Thymus (tissue), 14 donors: ENCODE measurements around the gene OXLD1. TPM values are rescaled to one million over a fixed set of nuclear protein-coding genes. Genes with fewer than 3 reads are reported as not detected.
A peak's percentile ranks its signal among the peaks of the same experiment; 100 is the strongest.

ENCODE experiments used
- DNase-seq, 9 donors: peaks; one replicate each; pipeline ENCODE4 v3.0.0-alpha.2; 2013; ENCODE audit warnings: low spot score in 9 of 9, low read depth in 6 of 9, missing footprints in 1 of 9
- H3K27ac ChIP-seq, 2 donors: one replicate each; pipeline ENCODE4 v1.5.1; 2013; ENCODE audit warnings: control low read depth in 1 of 2, low read depth in 1 of 2, low read length in 1 of 2, mild to moderate bottlenecking in 1 of 2, moderate library complexity in 1 of 2
- H3K27me3 ChIP-seq, 2 donors: one replicate each; pipeline ENCODE4 v1.5.1; 2013; ENCODE audit warnings: low read length in 1 of 2; ENCODE audit not compliant: control insufficient read depth in 2 of 2, insufficient read depth in 1 of 2
- H3K36me3 ChIP-seq, 2 donors: one replicate each; pipeline ENCODE4 v1.5.1; 2013; ENCODE audit warnings: low read length in 1 of 2, mild to moderate bottlenecking in 1 of 2, moderate library complexity in 1 of 2; ENCODE audit not compliant: control insufficient read depth in 2 of 2, insufficient read depth in 2 of 2
- H3K4me1 ChIP-seq, 2 donors: one replicate each; pipeline ENCODE4 v1.5.1; 2013; ENCODE audit warnings: low read length in 2 of 2; ENCODE audit not compliant: control insufficient read depth in 2 of 2, insufficient read depth in 2 of 2
- H3K4me3 ChIP-seq, 2 donors: one replicate each; pipeline ENCODE4 v1.5.1; 2013; ENCODE audit warnings: low read length in 2 of 2, control low read depth in 1 of 2, mild to moderate bottlenecking in 1 of 2
- H3K9me3 ChIP-seq, 2 donors: one replicate each; pipeline ENCODE4 v1.5.1; 2013; ENCODE audit warnings: low read length in 1 of 2, mild to moderate bottlenecking in 1 of 2; ENCODE audit not compliant: control insufficient read depth in 2 of 2, insufficient read depth in 1 of 2
- WGBS: extraction: QIAGEN DNeasy Blood & Tissue Kit; methylation state at CpG from one replicate; pipeline ENCODE4 v1.1.7; 2013; 5-methylcytosine and 5-hydroxymethylcytosine counted together
- long read RNA-seq, 10 donors: transcript quantifications; one replicate each; lab custom pipeline, GENCODE V29; 2026
- polyA plus RNA-seq: library from polyadenylated mRNA; stranded (reverse); fragments of 200-250 nt; gene quantifications from one replicate; pipeline ENCODE4 v1.2.3, GENCODE V29; 2013
- total RNA-seq: library from RNA; stranded (reverse); fragments of 120-200 nt; gene quantifications from one replicate; pipeline ENCODE4 v1.2.4, GENCODE V29; 2013
- donor health status: healthy.

OXLD1 gene
- total RNA-seq (60.9 TPM), polyA plus RNA-seq (83.0 TPM)
- long read RNA-seq, donor 1, partial matches to known transcripts = 0 of 6 reads
- long read RNA-seq, donor 1, other reads (novel, unspliced or antisense) = 0 of 6 reads
- long read RNA-seq, donor 2, transcript OXLD1-207 (2 exons, 821 nt) = minor isoform, 10 of 70 reads
- long read RNA-seq, donor 2, transcript OXLD1-206 (1 exons, 1,600 nt) = major isoform, 47 of 70 reads
- long read RNA-seq, donor 2, partial matches to known transcripts = 0 of 70 reads
- long read RNA-seq, donor 2, other reads (novel, unspliced or antisense) = 0 of 70 reads
- long read RNA-seq, donor 3, transcript OXLD1-207 (2 exons, 821 nt) = minor isoform, 10 of 65 reads
- long read RNA-seq, donor 3, transcript OXLD1-206 (1 exons, 1,600 nt) = major isoform, 33 of 65 reads
- long read RNA-seq, donor 3, transcript OXLD1-201 (2 exons, 620 nt) = minor isoform, 12 of 65 reads
- long read RNA-seq, donor 3, partial matches to known transcripts = 0 of 65 reads
- long read RNA-seq, donor 3, other reads (novel, unspliced or antisense) = 0 of 65 reads
- long read RNA-seq, donor 4, transcript OXLD1-206 (1 exons, 1,600 nt) = major isoform, 12 of 22 reads
- long read RNA-seq, donor 4, transcript OXLD1-207 (2 exons, 821 nt) = minor isoform, 8 of 22 reads
- long read RNA-seq, donor 4, partial matches to known transcripts = 0 of 22 reads
- long read RNA-seq, donor 4, other reads (novel, unspliced or antisense) = 0 of 22 reads
- long read RNA-seq, donor 5, transcript OXLD1-206 (1 exons, 1,600 nt) = major isoform, 22 of 54 reads
- long read RNA-seq, donor 5, transcript OXLD1-207 (2 exons, 821 nt) = minor isoform, 10 of 54 reads
- long read RNA-seq, donor 5, transcript OXLD1-201 (2 exons, 620 nt) = minor isoform, 7 of 54 reads
- long read RNA-seq, donor 5, partial matches to known transcripts = 0 of 54 reads
- long read RNA-seq, donor 5, other reads (novel, unspliced or antisense) = 7 of 54 reads
- long read RNA-seq, donor 6, transcript OXLD1-207 (2 exons, 821 nt) = minor isoform, 5 of 26 reads
- long read RNA-seq, donor 6, transcript OXLD1-206 (1 exons, 1,600 nt) = major isoform, 14 of 26 reads
- long read RNA-seq, donor 6, partial matches to known transcripts = 0 of 26 reads
- long read RNA-seq, donor 6, other reads (novel, unspliced or antisense) = 0 of 26 reads
- long read RNA-seq, donor 7, transcript OXLD1-201 (2 exons, 620 nt) = minor isoform, 5 of 23 reads
- long read RNA-seq, donor 7, transcript OXLD1-206 (1 exons, 1,600 nt) = major isoform, 15 of 23 reads
- long read RNA-seq, donor 7, partial matches to known transcripts = 0 of 23 reads
- long read RNA-seq, donor 7, other reads (novel, unspliced or antisense) = 0 of 23 reads
- long read RNA-seq, donor 8, transcript OXLD1-206 (1 exons, 1,600 nt) = major isoform, 11 of 11 reads
- long read RNA-seq, donor 8, partial matches to known transcripts = 0 of 11 reads
- long read RNA-seq, donor 8, other reads (novel, unspliced or antisense) = 0 of 11 reads
- long read RNA-seq, donor 9, transcript OXLD1-206 (1 exons, 1,600 nt) = major isoform, 9 of 16 reads
- long read RNA-seq, donor 9, partial matches to known transcripts = 0 of 16 reads
- long read RNA-seq, donor 9, other reads (novel, unspliced or antisense) = 0 of 16 reads
- long read RNA-seq, donor 10, transcript OXLD1-206 (1 exons, 1,600 nt) = major isoform, 11 of 17 reads
- long read RNA-seq, donor 10, partial matches to known transcripts = 0 of 17 reads
- long read RNA-seq, donor 10, other reads (novel, unspliced or antisense) = 0 of 17 reads

DNA sequence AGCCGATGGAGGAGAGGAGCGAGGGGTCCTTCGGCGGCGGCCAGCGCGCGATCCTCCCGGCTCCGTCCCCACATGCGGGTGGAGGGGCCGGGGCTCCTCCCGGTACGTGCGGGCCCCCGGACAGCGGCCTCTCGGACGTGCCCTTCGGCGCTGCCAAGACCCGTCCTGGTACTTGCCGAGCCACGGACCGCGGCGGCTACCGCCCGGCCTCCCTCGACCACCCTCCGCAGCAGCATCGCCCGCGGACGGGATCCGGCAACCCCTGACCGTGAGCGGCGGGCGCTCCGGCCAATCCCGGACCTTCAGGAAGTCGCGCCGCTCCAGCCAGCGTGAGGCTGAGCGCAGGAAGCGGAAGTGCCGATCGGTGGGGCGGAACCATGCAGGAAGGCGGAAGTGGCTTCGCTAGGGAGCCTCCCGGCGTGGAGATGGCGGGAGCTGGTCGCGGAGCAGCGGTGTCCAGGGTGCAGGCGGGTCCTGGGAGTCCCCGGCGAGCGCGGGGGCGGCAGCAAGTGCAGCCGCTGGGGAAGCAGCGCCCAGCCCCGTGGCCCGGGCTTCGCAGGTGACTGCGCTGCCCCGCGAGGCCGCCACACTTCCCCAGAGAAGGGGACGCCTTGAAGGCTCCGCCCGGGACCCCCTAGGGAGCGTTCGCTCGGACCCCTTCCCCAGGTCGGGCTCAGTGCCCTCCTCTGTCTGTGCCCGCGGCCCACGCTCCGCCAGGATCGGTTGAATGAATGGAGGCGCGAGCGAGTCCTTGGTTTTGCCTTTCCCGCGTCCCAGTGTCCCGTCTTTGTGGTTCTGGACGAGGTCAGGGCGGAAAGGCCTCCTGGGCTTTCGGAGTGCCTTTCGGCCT is at the start of gene OXLD1, which contains the start of gene CCDC137:
Gene OXLD1 (minus strand): TSS at position 264 of the 850 bp plus-strand sequence. CDS start 28 bp downstream, at position 236.
Gene CCDC137 (plus strand): TSS at position 396 of the 850 bp plus-strand sequence. CDS start 30 bp downstream, at position 426.
- Histone ChIP-seq H3K4me3 (peak within 1 kb of the TSS; percentile 91 to 93), H3K4me1 (peaks cover 5 to 46% of the 10 kb centered on the region in 2 donors), H3K9me3 (no peaks in the 10 kb centered on the region), H3K27ac (peak within 1 kb of the TSS; percentile 80 to 91), H3K36me3 (peaks cover 30 to 33% of the 10 kb centered on the region in 2 donors), H3K27me3 (no peaks in the 10 kb centered on the region)
- WGBS = under 1% methylated on average over 96 of the region's 96 CpGs
- peak; percentile 83 to 96 (median 89) for DNase-seq

DNA sequence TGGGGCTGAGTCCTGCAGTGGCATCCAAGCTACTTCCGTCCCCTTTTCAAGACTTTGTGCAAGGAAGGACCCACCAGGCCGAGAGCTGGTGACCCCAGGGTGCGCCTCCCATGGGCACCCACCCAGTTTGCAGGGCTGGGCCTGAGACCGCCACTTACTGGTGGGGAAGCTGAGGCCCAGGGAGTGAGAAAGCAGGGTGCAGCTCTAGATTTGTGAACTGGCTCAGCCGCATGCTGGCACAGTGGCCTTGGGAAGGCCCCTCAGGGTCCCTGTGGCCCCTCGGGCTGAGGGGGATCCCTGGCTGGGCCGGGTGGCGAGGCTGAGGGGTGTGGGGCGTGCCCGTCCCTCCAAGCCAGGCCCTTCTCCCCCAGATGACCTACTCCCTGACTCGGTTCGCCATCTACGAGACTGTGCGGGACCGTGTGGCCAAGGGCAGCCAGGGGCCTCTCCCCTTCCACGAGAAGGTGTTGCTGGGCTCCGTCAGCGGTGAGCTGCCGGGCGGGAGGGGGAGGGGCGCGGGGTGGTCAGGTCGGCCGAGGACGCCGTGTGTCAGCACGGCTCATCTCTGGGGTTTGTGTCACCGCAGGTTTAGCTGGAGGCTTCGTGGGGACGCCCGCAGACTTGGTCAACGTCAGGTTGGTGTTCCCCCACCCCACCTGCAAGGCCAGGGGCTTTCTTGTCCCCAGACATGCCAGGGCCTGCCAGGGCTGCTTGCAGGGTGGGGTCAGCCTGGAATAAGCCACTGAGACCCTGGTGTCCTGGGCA is 48.9 kb upstream of the OXLD1 start:
- H3K9me3 ChIP-seq = no peaks in the 10 kb centered on the region
- no peak overlapping the region for H3K27ac ChIP-seq
- H3K27me3 ChIP-seq = peaks cover 4 to 15% of the 10 kb centered on the region in 2 donors
- WGBS = 98% methylated on average over 32 of the region's 32 CpGs
- no peak overlapping the region for H3K4me3 ChIP-seq
- peaks cover 9 to 18% of the 10 kb centered on the region in 2 donors for H3K36me3 ChIP-seq
- DNase-seq = no peak
- peaks cover 18 to 30% of the 10 kb centered on the region in 2 donors for H3K4me1 ChIP-seq

DNA sequence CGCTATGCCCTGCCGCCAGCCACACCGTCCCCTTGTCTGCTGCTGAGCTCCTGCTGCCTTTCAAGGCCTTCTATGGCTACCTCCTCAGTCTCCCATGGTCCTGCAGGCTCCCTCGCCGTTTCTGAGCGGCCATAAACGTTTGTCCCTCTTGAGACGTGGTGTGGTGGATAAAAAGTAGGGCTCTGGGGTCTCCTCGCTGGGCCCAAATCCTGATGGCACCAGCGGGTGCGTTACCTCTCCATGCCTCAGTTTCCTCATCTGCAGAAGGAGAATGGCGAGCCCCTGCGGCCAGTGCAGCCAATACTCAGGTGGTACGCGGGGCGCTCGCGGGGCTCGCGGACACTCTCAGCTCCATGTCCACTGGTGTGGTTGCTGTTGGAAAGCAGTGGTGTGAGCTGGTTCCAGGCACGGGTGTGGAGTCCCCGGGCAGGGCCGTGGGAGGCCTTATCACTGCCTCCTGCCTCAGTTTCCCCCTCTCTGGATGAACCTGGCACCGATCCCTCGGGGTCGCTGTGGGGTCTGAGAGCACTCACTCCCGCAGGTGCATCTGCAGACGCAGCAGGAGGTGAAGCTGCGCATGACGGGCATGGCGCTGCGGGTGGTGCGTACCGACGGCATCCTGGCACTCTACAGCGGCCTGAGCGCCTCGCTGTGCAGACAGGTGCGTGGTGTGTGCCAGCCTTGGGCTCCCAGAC is 48.2 kb upstream of the OXLD1 start:
- Histone ChIP-seq H3K27ac (no peak overlapping the region), H3K9me3 (no peaks in the 10 kb centered on the region)

DNA sequence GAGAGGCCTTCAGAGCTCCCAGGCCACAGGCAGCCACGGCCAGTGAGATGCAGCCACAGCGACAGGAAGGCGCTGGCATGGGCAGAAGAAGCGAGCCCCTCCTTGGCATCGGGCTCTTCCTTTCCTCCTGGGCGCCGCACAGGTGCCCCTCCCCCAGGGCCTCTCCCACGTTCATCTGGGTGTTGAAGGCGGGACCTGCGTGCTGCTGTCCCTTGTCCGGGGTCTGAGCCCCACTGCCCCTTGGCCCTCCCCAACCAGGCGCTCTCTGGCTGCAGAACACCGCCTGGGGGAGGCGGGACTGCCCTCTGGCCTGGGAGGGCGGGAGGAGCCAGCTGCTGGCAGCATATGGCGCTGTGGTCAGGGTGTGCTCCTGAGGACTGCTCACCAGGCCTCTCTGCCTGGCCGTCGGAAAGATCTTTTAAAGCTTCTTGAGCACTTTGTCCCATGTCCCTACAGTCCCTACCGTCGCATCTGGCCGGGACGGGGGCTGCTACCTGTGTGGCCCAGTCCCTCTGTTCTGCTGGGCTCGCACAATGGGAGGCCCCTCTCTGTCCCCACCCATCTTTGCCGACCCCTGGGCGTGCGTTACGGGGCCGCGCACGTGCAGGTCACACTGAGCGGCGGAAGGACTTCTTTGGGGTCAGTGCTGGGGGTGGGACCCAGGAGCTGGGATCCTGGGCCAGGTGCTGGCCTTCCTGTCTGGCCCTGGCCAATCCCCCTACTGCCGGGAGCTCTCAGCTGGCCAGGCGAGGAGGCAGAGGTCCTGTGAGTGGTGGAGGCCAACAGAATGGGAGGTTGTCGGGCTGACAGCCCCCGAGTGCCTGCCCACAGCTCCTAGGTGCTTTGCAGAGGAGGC is 47.4 kb upstream of the OXLD1 start:
- Histone ChIP-seq H3K4me3 (no peak overlapping the region), H3K4me1 (peaks cover 18 to 34% of the 10 kb centered on the region in 2 donors), H3K27me3 (peaks cover 5 to 21% of the 10 kb centered on the region in 2 donors), H3K36me3 (peaks cover 9 to 18% of the 10 kb centered on the region in 2 donors), H3K9me3 (no peaks in the 10 kb centered on the region), H3K27ac (no peak overlapping the region)
- DNase-seq = no peak
- WGBS = 95% methylated on average over 36 of the region's 36 CpGs

More for the DNA sequence above, 48.2 kb upstream of the OXLD1 start:
- H3K27me3 ChIP-seq = peaks cover 5 to 21% of the 10 kb centered on the region in 2 donors
- WGBS = 97% methylated on average over 39 of the region's 39 CpGs
- no peak for DNase-seq
- no peak overlapping the region for H3K4me3 ChIP-seq
- H3K36me3 ChIP-seq = peaks cover 9 to 18% of the 10 kb centered on the region in 2 donors
- H3K4me1 ChIP-seq = peaks cover 18 to 34% of the 10 kb centered on the region in 2 donors

DNA sequence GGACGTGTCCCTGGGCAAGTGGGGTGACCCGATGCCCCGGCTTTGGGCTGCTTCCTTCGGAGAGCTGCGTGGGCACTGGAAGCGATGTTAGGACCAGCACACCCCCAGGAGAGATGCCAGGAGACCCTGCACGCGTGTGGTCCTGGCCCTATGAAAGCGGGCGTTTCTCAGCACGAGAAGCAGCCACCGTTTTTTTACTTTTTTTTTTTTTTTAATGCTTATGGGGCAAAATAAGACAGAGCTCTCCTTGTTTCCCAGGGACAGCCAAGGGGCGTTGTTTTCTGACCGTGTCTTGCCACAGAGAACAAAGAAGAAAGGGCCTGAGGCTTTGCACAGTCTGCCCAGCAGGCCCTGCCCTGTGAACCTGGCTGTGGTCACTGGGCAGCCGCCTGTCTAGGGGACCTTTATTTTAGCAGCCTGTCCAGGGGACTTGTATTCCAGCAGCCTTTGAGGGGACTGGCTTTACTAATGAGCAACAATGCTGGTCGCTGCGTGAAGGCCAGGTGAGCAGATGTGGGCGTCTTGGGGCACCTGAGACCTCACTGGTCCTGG is 46.7 kb upstream of the OXLD1 start:
- Histone ChIP-seq H3K9me3 (no peaks in the 10 kb centered on the region), H3K36me3 (peaks cover 12 to 18% of the 10 kb centered on the region in 2 donors), H3K27me3 (peaks cover 5 to 21% of the 10 kb centered on the region in 2 donors), H3K4me1 (peaks cover 18 to 34% of the 10 kb centered on the region in 2 donors), H3K27ac (no peak overlapping the region), H3K4me3 (peak overlapping the region; percentile 28 to 73)
- WGBS = 79% methylated on average over 18 of the region's 18 CpGs
- DNase-seq = no peak

DNA sequence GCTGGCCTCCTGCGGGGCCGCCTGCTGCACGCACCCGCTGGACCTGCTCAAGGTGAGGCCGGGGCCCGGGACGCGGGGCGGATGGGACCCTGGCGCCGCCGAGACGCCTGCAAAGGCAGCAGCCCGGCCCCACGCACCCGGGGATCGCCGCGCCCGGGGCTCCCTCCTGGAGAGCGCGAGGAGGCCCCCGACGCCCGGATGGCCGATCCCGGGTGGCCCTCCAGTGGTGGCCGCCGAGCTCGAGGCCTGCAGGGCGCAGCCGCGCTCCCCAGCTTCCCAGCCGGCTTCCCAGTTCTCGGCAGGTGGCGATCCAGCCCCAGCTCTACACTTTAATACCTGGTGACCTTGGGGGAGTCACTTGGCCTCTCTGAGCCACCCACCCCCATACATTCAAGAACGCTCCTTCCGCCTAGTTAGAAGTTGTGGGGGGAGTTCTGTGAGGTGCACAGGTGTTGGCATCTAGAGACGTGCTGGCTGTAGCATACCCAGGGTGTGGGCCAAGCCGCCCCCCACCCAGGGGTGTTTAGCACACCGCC is 46.1 kb upstream of the OXLD1 start:
- Histone ChIP-seq H3K4me1 (peaks cover 18 to 34% of the 10 kb centered on the region in 2 donors), H3K4me3 (peak overlapping the region; percentile 35 to 73), H3K27me3 (peaks cover 5 to 21% of the 10 kb centered on the region in 2 donors), H3K36me3 (peaks cover 12 to 16% of the 10 kb centered on the region in 2 donors), H3K9me3 (no peaks in the 10 kb centered on the region), H3K27ac (no peak overlapping the region)
- DNase-seq = peak in 1 of 9 donors; percentile 35
- WGBS = 5% methylated on average over 41 of the region's 41 CpGs
